Lung (tissue), 12 donors: ENCODE data around the gene PIGR. TPM values are rescaled to one million over a fixed set of nuclear protein-coding genes. Genes with fewer than 3 reads are reported as not detected.

Experiments used
- ATAC-seq: fragments of 200-7000 bp; cut with Tn5 transposase; one replicate; pipeline ENCODE4 v1.9.1; 2020; ENCODE audit warnings: moderate number of reproducible peaks; ENCODE audit not compliant: insufficient read depth, low FRiP score
- DNase-seq, 3 donors: peaks; one replicate each; pipeline ENCODE4 v3.0.0-alpha.2; 2013 to 2017
- H3K27ac ChIP-seq, 2 donors: one replicate each; pipeline ENCODE4 v1.5.1; 2013; ENCODE audit warnings: mild to moderate bottlenecking in 2 of 2, moderate library complexity in 2 of 2, control low read depth in 1 of 2, inconsistent platforms in 1 of 2, low read depth in 1 of 2, low read length in 1 of 2
- H3K27me3 ChIP-seq, 3 donors: one replicate each; pipeline ENCODE4 v1.5.1; 2013; ENCODE audit warnings: low read length in 2 of 3; ENCODE audit not compliant: control insufficient read depth in 3 of 3, insufficient read depth in 3 of 3
- H3K36me3 ChIP-seq, 4 donors: one replicate each; pipeline ENCODE4 v1.5.1; 2013; ENCODE audit warnings: low read length in 4 of 4, mild to moderate bottlenecking in 1 of 4, moderate library complexity in 1 of 4; ENCODE audit not compliant: control insufficient read depth in 4 of 4, insufficient read depth in 4 of 4
- H3K4me1 ChIP-seq, 5 donors: one replicate each; pipeline ENCODE4 v1.5.1; 2013; ENCODE audit warnings: low read length in 5 of 5, mild to moderate bottlenecking in 2 of 5, moderate library complexity in 1 of 5; ENCODE audit not compliant: control insufficient read depth in 5 of 5, insufficient read depth in 5 of 5
- H3K4me3 ChIP-seq: one replicate; pipeline ENCODE4 v1.5.1; 2013; ENCODE audit warnings: mild to moderate bottlenecking, control low read depth, moderate library complexity
- H3K9ac ChIP-seq, 2 donors: one replicate each; pipeline ENCODE4 v1.5.1; 2013; ENCODE audit warnings: low read length in 2 of 2, control low read depth in 1 of 2; ENCODE audit not compliant: insufficient read depth in 1 of 2
- H3K9me3 ChIP-seq, 4 donors: one replicate each; pipeline ENCODE4 v1.5.1; 2013; ENCODE audit warnings: low read length in 3 of 4, mild to moderate bottlenecking in 1 of 4, moderate library complexity in 1 of 4; ENCODE audit not compliant: control insufficient read depth in 4 of 4, insufficient read depth in 3 of 4
- CTCF ChIP-seq: IDR thresholded peaks from 2 replicates; pipeline ENCODE4 v1.5.1; 2012; ENCODE audit warnings: mild to moderate bottlenecking; ENCODE audit errors: control extremely low read depth, extremely low read depth
- WGBS, 2 donors: extraction: QIAGEN DNeasy Blood & Tissue Kit; methylation state at CpG; one replicate each; pipeline ENCODE4 v1.1.7; 2013; 5-methylcytosine and 5-hydroxymethylcytosine counted together
- polyA plus RNA-seq, 2 donors: library from polyadenylated mRNA; stranded (reverse); fragments of 200-250 nt; gene quantifications; one replicate each; pipeline ENCODE4 v1.2.1, GENCODE V29; 2013
- total RNA-seq, 2 donors: library from RNA; depleted of rRNA in 1 of 2; stranded (reverse); fragments of >200 nt in 1 of 2; gene quantifications; one replicate each; pipeline ENCODE4 v1.2.1, GENCODE V29; 2014 to 2021
- donor health status: control.
- donor health status: control.
- donor health status: Bipolar disorder and iron deficiency.
- donor health status: healthy.
- donor health status: DM: yes; HTN: yes; CAD: no.

The PIGR gene
- total and polyA plus RNA-seq, 4 donors, result 131 to 845 (median 298) TPM

DNA sequence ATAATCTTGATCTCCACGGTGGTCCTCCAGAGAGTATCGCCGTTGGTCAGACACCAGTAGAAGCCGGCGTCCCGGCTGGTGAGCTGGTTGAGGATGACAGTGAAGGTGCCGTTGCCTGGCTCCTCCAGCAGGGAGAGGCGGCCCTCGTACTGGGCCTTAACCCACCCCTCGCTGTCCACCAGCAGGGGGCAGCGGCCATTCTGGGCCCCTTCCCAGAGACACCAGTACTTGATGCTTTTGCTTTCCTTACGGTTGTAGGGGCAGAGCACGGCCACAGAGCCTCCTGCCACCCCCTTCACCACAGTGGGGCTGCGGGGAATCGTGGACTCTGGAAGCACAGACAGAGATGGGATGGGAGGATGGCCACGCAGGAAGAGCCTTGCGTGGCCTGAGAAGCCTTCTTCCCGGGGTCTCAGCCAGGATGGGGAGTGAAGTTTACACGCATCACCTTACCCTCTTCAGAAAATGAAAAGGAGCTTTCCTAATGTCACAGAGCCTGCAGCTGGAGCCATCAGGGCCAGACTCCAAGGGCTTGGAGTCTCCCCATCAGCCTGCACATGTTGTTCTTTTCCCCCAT, 10.7 kb downstream of the PIGR start:
- 62 to 73% methylated on average over 19 of the region's 19 CpGs for WGBS, 2 donors
- H3K4me3 ChIP-seq, result no peak overlapping the region
- peak; percentile 21 for TF ChIP-seq CTCF
- H3K9me3 ChIP-seq, result no peaks in the 10 kb centered on the region
- ATAC-seq (no peak), DNase-seq (no peak)
- H3K27ac ChIP-seq, result no peak overlapping the region
- no peak overlapping the region for H3K9ac ChIP-seq
- no peaks in the 10 kb centered on the region for H3K4me1 ChIP-seq
- H3K27me3 ChIP-seq, result no peaks in the 10 kb centered on the region
- peaks cover 0 to 4% (median 0%) of the 10 kb centered on the region in 4 donors for H3K36me3 ChIP-seq

DNA sequence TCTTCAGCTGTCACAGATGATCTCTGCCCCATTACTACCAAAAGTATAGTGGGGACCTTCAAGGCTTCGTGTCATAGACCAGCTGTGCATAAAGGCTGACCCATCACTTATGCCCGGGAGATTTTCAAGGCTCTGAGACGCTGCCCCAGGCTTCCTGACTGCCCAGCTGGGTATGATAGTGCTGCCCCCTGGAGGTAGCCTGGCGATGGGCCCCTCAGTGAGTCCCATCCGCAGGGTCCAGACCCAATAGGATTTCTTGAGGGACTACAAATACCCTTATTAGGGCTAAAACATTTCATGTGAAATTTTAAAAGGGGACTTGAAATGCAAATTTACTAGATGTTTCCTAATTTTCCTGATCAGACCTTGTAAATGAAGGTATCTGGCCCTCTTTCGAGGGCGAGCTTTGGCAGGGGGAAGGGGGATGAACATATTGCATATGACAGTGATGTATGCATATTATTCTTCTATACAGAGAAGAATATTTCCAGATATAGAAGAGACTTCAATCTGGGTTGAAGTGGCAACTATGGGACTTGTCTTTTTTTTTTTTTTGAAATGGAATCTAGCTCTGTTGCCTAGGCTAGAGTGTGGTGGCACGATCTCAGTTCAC, 12.8 kb downstream of the PIGR start:
- no peaks in the 10 kb centered on the region for H3K9me3 ChIP-seq
- no peak overlapping the region for H3K27ac ChIP-seq
- whole genome bisulfite sequencing, 2 donors, result 63 to 68% methylated on average over 8 of the region's 8 CpGs
- ATAC-seq (no peak), DNase-seq (no peak)
- no peaks in the 10 kb centered on the region for H3K27me3 ChIP-seq
- no peak overlapping the region for H3K9ac ChIP-seq
- TF ChIP-seq CTCF, result peak; percentile 24
- peaks cover 0 to 4% (median 0%) of the 10 kb centered on the region in 4 donors for H3K36me3 ChIP-seq
- no peaks in the 10 kb centered on the region for H3K4me1 ChIP-seq
- H3K4me3 ChIP-seq, result no peak overlapping the region

DNA sequence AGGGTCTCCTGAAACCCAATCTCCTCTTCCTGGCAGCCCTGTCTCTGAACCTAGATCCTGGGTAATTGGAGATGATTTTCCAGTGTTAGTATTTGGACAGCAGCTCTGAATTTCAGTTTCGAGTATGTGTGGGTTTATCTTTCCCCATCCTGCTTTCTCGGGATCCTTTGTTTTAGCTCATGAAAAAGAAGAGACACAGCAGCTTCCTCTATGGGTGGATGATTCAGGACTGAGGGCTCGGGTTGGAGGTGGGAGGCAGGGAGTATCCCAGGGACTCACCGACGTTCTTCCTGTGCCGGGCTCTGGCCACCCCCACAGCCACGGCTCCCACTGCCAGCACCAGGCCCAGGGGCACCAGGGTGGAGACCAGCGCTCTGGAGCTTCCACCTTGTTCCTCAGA, 14.1 kb downstream of the PIGR start:
- H3K27me3 ChIP-seq, result no peaks in the 10 kb centered on the region
- 67 to 90% methylated on average over 8 of the region's 8 CpGs for WGBS, 2 donors
- H3K4me1 ChIP-seq, result no peaks in the 10 kb centered on the region
- H3K4me3 ChIP-seq, result no peak overlapping the region
- no peak for DNase-seq
- TF ChIP-seq CTCF, result no peak
- no peaks in the 10 kb centered on the region for H3K9me3 ChIP-seq
- H3K27ac ChIP-seq, result no peak overlapping the region
- H3K36me3 ChIP-seq, result peaks cover 0 to 4% (median 0%) of the 10 kb centered on the region in 4 donors
- no peak overlapping the region for H3K9ac ChIP-seq
- ATAC-seq, result no peak
